Neural progenitor cell (in vitro differentiated cells): ENCODE data around the gene ATP11A.

ENCODE experiments used
- EZH2 ChIP-seq: fragments of 200-600 bp; sonication (generic); IDR thresholded peaks from 2 replicates; pipeline ENCODE4 v1.6.1; 2017; ENCODE audit warnings: antibody characterized with exemption, mild to moderate bottlenecking, moderate library complexity
- EZH2phosphoT487 ChIP-seq: fragments of 200-600 bp; sonication (generic); IDR thresholded peaks from 2 replicates; pipeline ENCODE4 v1.6.1; 2017; ENCODE audit warnings: antibody characterized with exemption
- TF ChIP-seq, protein P1 (sequence below): fragments of 200-600 bp; sonication (generic); IDR thresholded peaks from 2 replicates; pipeline ENCODE4 v1.5.1; 2017; ENCODE audit warnings: antibody characterized with exemption, mild to moderate bottlenecking

DNA sequence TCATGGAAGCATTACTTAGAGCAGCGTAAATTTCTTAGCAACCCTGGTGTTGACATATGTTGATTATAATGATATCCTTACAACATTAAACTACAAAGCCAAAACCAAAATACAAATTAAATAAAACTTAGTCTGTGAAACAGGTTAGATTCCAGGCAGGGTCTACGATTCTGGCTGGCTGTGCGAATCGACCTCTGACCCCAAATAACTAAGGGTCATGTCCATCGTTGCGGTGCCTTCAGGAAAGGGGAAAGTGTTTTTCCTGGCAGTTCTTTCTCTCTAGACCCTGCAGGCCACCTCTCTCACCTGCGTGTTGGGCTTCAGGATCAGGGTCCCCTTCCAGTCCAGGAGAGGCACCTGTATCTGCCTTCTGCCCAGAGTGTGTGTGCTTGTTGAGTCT, 66.2 kb downstream of the ATP11A start:
- TF ChIP-seq EZH2phosphoT487 (no peak), EZH2 (no peak)
- TF ChIP-seq, protein P1, sequence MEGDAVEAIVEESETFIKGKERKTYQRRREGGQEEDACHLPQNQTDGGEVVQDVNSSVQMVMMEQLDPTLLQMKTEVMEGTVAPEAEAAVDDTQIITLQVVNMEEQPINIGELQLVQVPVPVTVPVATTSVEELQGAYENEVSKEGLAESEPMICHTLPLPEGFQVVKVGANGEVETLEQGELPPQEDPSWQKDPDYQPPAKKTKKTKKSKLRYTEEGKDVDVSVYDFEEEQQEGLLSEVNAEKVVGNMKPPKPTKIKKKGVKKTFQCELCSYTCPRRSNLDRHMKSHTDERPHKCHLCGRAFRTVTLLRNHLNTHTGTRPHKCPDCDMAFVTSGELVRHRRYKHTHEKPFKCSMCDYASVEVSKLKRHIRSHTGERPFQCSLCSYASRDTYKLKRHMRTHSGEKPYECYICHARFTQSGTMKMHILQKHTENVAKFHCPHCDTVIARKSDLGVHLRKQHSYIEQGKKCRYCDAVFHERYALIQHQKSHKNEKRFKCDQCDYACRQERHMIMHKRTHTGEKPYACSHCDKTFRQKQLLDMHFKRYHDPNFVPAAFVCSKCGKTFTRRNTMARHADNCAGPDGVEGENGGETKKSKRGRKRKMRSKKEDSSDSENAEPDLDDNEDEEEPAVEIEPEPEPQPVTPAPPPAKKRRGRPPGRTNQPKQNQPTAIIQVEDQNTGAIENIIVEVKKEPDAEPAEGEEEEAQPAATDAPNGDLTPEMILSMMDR = no peak
